ENCODE data around the gene TIGD3. TPM values are rescaled to one million over a fixed set of nuclear protein-coding genes. Genes with fewer than 3 reads are reported as not detected.

The TIGD3 gene
- total and polyA plus RNA-seq, 2 of the 13 experiments (the other 11 are each of a cell fraction or from before 2014, with no cell fraction given) = 0.49 to 4.9 TPM

DNA sequence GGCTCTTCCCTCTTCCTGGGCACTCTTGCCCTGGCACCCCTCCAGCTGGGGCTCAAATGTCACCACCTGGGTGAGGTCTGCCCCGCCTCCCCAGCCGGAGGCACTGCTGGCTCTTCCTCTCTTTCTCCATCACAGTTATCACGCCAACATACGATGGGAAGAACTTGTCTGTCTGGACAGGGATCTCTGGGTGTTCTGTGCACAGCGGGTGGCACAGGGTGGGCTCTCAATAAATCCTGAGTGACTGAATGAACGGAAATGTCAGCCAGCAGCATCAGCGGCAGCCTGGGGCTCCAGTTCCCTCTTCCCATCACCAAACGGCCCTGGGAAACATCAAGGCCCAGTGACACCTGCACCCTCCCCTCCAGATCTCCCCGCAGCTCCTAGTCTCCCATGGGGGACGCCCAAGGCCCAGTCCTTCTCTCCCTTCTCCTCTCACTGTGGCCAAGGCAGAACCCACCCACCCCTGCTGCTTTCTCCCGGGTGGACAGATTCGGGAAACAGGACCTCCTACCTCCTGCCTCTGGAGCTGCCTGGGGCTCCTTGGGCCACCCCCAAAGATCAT is 28.3 kb downstream of the TIGD3 start (continued):
- TF ChIP-seq ZNF124 (CRISPR knock-in tag; IDR thresholded peaks at IDR 0.05) = no peak
- TF ChIP-seq ZNF530 (CRISPR knock-in tag; IDR thresholded peaks at IDR 0.05; ENCODE audit: low read depth) = no peak
- TF ChIP-seq STAG1 (CRISPR knock-in tag; IDR thresholded peaks at IDR 0.05) = no peak
- TF ChIP-seq RELA (CRISPR knock-in tag; IDR thresholded peaks at IDR 0.05) = no peak
- TF ChIP-seq ARNT2 (CRISPR knock-in tag; IDR thresholded peaks at IDR 0.05; ENCODE audit: low read depth) = no peak
- TF ChIP-seq ZNF354B (CRISPR knock-in tag; IDR thresholded peaks at IDR 0.05) = no peak
- TF ChIP-seq, protein P1, sequence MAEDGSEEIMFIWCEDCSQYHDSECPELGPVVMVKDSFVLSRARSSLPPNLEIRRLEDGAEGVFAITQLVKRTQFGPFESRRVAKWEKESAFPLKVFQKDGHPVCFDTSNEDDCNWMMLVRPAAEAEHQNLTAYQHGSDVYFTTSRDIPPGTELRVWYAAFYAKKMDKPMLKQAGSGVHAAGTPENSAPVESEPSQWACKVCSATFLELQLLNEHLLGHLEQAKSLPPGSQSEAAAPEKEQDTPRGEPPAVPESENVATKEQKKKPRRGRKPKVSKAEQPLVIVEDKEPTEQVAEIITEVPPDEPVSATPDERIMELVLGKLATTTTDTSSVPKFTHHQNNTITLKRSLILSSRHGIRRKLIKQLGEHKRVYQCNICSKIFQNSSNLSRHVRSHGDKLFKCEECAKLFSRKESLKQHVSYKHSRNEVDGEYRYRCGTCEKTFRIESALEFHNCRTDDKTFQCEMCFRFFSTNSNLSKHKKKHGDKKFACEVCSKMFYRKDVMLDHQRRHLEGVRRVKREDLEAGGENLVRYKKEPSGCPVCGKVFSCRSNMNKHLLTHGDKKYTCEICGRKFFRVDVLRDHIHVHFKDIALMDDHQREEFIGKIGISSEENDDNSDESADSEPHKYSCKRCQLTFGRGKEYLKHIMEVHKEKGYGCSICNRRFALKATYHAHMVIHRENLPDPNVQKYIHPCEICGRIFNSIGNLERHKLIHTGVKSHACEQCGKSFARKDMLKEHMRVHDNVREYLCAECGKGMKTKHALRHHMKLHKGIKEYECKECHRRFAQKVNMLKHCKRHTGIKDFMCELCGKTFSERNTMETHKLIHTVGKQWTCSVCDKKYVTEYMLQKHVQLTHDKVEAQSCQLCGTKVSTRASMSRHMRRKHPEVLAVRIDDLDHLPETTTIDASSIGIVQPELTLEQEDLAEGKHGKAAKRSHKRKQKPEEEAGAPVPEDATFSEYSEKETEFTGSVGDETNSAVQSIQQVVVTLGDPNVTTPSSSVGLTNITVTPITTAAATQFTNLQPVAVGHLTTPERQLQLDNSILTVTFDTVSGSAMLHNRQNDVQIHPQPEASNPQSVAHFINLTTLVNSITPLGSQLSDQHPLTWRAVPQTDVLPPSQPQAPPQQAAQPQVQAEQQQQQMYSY (CRISPR knock-in tag; IDR thresholded peaks at IDR 0.05) = no peak
- no peak for TF ChIP-seq MEF2D (CRISPR knock-in tag; IDR thresholded peaks at IDR 0.05)
- TF ChIP-seq PHF5A (CRISPR knock-in tag; IDR thresholded peaks at IDR 0.05; ENCODE audit: low read depth, unreplicated experiment) = no peak
- no peak for TF ChIP-seq PBX3 (CRISPR knock-in tag; IDR thresholded peaks at IDR 0.05; ENCODE audit: borderline replicate concordance)
- no peak for TF ChIP-seq DPF2 (CRISPR knock-in tag; IDR thresholded peaks at IDR 0.05; ENCODE audit: borderline replicate concordance, low read depth)
- TF ChIP-seq FIP1L1 (IDR thresholded peaks at IDR 0.05; ENCODE audit: borderline replicate concordance, insufficient read depth, low read depth, low read length) = no peak
- 0 out of 2 replicates have a peak, but pooled peaks have one; percentile 3 for TF ChIP-seq CREM (IDR thresholded peaks at IDR 0.05)
- TF ChIP-seq CREM (CRISPR knock-in tag; IDR thresholded peaks at IDR 0.05) = no peak
- TF ChIP-seq ZNF441 (CRISPR knock-in tag; IDR thresholded peaks at IDR 0.05; ENCODE audit: borderline replicate concordance) = no peak
- no peak for TF ChIP-seq ZNF577 (CRISPR knock-in tag; IDR thresholded peaks at IDR 0.05; ENCODE audit: borderline replicate concordance, low read depth)
- TF ChIP-seq PREB (CRISPR knock-in tag; IDR thresholded peaks at IDR 0.05) = no peak
